GM21423 (cell line): ENCODE measurements around the gene GCC1.

Experiments
- ATAC-seq: cut with Tn5 transposase; IDR thresholded peaks from one replicate; pipeline ENCODE4 v1.9.1; 2021; ENCODE audit warnings: mild to moderate bottlenecking, moderate library complexity; ENCODE audit not compliant: unreplicated experiment

The GCC1 gene

DNA sequence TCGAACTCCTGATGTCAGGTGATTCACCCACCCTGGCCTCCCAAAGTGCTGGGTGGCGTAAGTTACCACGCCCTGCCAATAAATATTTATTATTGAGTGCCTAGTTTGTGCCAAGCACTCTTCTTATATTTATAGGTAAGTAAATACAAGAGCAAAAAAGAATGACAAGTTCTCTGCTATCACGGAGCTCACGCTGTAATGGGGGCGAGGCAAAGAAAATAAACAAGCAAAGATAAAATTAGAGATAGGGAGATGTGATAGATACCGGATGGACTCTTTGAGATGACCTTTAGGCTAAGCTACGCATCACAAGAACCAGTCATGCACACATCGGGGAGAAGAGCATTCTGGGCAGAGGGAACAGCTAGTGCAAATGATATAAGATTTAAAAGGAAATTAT lies 46.3 kb downstream of the GCC1 start:
- no peak for ATAC-seq

DNA sequence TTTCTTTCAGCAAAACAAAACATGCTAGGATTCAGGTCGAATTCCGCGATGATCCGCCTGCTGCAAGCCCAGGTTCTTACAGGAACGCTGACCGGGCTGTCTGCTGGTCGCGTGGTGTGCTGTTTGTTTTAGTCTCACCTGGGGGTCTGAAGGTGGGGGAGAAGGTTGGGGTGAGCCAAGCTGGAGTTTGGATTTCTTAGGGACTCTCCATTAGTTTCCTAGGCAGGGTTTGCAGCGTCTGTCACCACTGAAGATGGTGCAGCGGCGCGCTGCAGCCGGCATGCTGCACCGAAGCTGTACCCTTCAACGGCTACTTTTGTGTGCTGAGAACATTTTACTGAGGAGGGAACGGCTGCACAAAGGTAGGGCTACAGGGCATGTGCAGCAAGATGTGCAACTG lies 48.7 kb downstream of the GCC1 start:
- ATAC-seq = no peak

DNA sequence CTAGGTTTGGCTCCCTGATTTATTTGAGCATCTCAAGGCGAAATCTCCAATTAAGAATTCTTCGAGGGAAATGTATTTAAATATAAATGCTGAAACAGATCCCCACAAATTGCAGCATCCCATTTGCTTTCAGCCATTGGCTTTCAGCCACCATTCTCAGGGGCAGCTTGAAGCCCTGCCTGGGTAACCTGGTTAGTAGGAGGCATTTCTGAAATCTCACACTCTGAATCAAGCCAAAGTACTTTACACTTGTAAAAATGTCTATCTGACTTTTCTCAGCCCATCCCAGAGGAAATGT lies 49.1 kb downstream of the GCC1 start:
- ATAC-seq = no peak

DNA sequence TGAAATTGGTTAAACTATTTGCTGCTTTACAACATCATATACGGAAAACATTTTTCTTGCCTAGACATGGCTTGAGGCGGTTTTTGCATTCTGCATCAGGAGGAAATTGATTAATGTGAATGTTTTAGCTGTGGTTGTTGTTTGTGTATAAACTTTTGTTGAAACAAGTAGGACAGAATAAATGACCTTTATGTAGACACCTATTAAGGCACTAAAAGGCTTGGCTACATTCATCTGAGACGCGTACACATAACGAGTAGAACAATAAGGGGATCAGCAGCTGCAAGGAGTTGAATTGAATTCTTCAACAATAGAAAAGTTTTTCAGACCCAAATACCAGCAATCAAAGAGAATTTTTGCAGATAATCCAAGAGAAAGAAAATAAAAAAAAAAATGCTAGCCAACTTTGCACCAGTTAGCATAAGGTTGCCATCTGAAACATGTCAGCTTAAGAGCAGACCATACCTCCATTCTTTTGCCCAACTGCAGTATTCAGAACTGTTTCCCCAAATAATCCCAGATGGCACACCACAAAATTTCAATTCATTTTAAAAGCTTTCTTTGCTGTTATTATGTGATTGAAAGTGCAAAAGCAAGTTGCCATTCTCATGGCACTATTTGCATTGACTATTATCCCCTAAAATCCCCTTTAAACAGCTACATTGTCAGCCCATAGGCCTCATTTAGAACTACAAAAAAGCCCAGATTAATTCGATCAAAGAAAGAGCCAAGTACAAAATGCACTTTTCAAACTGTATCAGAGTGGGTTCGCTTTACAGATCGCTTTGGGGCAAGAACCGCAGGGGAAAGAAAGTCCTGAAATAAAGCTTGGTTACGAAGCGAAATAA lies 49.6 kb downstream of the GCC1 start:
- no peak for ATAC-seq

DNA sequence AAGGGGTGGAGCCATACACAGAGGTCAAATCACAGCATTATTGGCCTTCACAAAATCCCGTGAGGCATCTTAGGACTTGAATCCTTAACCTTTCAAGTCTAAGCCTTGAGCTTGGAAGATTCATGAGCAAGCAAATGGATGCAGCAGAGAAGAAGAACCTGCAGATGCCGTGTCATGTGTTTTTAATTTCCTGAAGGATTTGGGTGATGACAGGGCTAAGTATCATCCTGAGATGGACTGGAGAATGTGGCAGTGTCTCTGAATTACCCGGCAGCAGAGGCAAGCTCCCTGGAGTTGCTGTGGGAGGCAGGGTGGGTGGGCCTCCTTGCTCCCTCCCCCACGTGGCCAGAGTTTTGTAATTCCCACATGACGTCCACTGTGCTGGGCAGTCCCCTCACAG lies 50.8 kb downstream of the GCC1 start:
- no peak for ATAC-seq

DNA sequence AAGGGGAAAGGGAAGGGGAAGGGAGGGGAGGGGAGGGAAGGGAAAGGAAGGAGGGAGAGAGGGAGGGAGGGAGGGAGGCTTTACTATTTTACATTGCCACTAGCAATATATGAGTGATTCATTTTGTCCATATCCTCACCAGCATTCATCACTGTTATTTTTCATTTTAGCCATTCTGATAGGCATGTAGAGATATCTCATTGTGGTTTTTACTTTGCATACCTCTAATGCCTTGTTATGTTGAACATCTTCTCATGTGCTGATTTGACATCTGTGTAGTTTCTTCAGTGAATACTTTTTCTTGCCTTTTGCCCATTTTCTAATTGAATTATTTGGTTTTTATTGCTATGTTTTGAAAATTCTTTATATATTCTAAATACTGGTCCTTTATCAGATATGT lies 52.7 kb downstream of the GCC1 start:
- no peak for ATAC-seq

DNA sequence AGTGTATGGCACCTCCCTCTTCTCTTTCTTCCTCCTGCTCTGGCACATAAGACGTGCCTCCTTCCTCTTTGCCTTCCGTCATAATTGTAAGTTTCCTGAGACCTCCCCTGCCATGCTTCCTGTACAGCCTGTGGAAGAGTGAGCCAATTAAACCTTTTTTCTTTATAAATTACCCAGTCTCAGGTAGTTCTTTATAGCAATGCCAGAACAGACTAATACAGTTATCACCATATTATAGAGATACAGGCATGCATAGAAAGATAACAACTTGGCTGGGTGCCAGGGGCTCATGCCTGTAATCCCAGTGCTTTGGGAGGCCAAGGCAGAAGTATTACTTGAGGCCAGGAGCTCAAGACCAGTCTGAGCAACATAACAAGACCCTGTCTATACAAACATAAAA lies 53.2 kb downstream of the GCC1 start:
- no peak for ATAC-seq
